Right renal cortex interstitium (tissue), 3 donors: ENCODE results near the gene ETV6. TPM values are rescaled to one million over a fixed set of nuclear protein-coding genes. Genes with fewer than 3 reads are reported as not detected.

Experiments used
- DNase-seq, 3 donors: peaks; one replicate each; pipeline ENCODE4 v3.0.0-alpha.2; 2013; ENCODE audit warnings: low read depth in 3 of 3, low spot score in 2 of 3
- polyA plus RNA-seq, 3 donors: library from polyadenylated mRNA; unstranded; fragments of 120-200 nt; gene quantifications; one replicate each; pipeline ENCODE4 v1.2.1, GENCODE V29; 2013; ENCODE audit not compliant: insufficient read length in 3 of 3

Gene ETV6
- polyA plus RNA-seq, 3 donors, result 12.8 to 13.3 (median 13.0) TPM

DNA sequence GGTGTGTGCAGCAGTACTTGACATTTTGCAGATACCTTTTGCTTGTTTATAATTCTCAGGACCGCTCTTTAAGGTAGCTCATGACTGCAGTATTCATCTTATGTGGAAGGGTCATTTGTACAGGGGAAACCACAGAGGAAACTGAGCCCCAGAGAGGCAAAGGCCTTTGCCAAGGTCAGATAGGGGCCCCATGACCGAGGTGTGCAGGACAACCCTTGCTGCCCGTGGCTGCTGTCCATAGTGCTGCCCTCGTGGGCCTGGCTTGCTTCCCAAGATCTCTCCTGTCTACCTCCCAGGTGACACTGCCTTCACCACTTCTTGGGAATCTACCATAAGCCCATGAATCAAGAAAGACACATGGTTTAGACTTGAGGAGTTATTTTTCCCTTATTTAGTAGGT lies 222.6 kb downstream of the ETV6 start:
- DNase-seq, result no peak

DNA sequence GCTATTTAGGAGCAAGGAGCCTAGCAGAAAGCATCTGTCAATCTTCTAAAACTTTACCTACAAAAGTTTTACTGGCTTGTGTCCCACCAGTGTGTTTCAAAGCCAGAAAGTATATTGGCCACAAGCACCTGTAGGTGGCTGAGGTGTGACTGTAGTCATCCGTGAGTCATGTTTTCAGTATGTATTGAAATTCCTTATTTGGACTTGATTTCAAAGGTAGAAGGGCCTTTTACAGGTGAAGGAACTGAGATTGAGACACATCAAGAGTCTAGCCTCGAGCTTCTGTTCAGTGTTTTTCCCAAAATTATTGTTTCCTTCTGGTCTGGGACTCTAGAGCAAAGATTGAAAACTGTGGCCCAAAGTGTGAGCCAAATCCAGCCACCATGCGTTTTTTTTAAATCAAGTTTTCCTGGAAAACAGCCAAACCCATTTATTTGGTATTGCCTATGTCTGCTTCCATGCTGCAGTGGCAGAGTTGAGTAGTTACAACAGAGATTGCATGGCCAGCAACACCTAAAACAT lies 226.0 kb downstream of the ETV6 start:
- no peak for DNase-seq

DNA sequence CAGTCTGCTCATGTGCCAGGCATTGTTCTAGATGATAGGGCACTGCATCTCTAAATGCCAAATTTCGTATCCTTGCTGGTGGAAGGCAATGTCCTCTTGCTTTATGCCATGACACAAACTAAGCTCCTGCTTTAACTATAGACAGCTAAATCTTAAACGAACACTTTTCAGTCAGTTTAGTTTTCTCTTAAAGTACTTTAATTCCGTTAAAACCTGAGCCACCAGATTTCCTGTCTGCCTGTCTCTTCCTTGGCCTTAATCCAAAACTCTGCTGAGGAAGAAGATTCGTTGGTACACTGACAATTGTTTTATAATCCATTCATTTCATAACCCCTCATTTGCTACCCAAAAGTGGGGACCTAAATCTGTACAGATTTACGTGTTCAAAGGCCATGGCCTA lies 226.8 kb downstream of the ETV6 start:
- DNase-seq, result no peak

DNA sequence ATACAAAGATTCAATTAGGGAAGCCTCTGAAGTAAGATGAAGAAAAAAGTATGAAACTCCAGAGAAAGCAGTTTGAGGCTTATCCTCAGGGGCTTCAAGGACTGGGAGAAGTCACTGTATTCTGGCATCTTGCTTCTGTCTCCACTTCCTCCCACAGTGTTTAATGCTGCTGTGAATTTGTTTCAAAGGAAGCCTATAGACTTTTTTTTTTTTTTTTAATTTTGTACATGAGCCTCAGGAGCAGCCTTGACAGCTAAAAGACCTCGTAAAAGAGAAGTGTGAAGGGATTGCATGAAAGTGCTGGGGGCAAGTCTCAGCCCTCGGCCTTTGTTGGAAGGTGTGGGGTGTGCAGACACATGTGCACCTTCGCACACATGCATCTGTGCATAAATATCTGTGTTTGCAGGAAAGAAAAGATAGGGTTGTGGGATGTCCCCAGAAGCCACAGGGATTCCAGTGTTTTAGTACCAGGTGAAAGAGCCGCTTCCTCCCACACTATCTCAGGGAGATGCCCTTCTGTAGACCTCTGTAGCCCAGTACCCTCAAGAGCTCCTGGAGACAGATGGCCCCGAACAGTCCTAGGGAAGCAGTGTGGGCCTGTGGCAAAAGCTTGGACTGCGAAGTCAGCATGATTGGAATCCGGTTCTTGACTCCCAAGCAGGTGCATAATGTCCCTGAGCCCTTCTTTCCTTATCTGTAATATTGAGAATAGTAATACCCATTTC lies 227.8 kb downstream of the ETV6 start:
- DNase-seq, result no peak

DNA sequence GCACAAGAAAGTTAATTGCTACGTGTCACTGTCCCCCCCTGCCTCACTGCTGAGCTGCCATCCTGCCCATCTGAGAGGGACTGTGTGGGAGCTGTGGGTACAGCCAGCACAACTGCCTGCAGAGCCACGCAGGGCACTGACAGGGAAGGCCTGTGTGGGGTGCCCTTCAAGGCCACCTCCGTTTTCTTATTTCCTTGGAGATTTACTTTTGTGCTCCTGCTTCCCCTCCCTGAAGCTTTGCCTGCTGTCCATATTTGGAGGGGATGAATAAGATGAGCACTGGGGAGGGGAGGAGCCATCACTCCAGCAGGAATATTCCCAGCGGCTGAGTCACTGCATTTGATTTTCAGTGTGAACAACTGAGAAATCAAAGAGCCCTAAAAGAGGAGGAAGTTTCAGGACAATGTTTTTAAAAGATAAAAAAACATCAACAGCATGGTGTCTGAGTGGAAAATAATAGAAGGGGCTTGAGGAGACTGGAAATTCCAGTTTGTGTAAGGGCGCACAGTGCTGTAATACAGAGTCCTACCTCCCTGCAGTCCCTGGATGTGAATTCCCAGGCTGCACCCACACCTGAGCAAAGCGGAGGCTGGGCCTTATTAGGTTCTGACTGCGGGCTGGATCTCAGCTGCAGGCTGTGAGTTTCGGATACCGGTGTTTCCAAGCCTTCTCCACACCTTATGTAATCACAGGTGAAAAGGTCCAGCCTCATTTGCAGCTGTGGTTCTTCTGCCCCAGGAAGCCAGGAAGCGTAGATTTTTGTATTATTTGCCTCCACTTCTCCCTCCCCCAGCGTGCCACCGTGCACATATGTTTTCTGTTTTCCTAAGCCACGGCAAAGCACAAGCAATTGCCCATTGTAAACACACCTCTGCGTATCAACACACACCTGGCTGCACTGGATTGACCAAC lies 228.7 kb downstream of the ETV6 start:
- no peak for DNase-seq

DNA sequence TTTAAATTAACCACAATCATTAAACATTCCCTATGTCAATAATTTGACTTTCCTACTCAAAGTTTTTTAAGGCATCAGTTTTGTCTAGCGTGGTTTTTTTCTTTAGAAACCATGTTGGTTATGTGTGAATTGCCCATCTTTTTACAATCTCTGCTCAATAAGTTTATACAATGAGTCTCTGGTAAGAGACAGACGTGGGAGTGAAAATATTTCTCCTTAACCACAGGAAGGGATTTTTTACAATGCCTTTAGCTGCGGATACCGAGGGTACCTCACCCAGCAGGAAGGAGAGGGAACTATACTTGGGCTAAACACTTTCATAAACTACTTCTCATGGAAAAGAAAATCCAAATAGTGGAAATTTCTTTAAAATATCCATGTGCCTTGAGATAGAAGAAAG lies 229.8 kb downstream of the ETV6 start:
- no peak for DNase-seq

DNA sequence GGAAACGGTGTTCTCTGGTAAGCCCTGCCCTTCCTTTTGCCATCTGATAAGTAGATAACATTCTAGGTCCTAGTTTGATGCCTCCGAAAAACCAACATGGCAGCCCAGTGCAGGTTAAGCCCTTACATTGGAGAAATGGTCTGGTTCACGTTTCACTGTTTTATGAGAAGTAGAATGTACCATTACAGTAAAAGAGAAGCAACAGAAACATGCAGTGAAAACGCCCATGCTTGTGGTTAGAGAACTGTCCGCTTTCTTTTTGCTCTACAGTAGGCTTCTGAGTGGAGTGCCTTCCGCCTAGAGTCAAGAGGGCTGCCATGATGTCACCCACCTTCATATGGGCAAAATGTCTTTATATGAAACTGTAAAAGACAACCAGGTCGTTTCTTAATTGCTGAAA lies 230.9 kb downstream of the ETV6 start:
- no peak for DNase-seq

DNA sequence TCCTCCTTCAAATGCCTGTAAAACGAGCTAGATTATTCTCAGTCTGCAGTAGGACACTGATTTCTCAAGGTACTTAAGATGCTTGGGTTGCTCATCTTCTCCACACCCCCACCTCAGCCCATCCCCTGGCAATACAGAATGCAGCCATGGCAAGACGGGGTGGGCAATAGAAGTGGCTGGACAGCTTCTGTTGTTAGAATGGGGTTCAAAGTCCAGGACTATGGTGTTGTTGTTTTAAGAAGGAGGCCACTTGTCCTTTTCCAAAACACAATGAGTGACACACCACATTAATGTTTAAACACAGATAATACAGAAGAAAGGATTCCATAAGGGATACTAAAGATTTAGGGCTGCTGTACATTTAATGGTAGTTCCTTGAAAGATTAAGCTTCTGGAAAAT lies 232.4 kb downstream of the ETV6 start:
- no peak for DNase-seq

DNA sequence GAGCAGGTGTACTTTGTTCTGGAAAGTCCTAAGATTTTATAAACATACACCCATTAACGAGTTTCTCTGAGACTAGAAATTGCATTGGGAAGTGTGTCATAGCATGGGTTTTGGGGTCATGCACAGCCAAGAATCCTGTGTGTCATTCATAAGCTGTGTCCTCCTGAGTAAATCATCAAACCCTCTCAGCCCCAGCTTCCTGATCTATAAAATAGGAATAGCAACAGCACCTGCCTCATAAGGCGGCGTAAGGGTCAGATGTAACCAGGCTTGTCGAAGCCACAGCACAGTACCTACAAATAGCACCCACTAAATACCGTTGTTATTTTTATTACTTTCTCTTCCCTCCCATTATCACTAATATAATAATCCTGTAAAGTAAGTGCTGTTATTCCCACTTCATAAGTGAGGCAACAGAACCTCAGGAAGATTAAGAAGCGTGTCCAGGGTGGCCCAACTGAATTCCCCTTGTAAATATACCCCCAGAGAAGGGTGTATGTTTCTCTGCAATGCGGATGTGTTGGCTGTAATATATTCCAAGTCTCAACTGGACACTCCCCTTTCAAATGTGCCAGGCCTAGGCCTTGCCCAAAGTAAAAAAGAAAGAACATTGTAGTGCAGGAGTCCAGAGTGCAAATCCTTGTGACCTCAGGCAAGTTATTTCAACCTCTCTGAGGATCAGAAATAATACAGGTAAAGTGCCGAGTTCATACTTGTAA lies 233.0 kb downstream of the ETV6 start:
- DNase-seq, result no peak

DNA sequence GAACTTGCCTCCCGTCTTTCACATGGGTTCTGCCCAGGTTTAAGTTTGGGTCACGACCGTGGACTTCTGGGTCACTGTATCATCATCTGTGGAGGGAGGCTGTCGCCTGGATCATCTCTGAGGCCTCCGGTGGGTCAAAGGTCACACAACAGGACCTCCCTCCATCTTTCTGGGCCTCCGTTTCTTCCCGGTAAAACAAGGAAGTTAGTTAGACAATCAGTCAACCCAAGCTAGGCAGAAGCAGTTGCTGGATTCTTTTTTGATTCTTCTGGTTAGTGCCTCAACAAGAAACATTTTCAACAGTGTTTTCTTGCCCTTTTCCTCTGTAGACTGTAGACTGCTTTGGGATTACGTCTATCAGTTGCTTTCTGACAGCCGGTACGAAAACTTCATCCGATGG lies 234.6 kb downstream of the ETV6 start:
- DNase-seq, result no peak

DNA sequence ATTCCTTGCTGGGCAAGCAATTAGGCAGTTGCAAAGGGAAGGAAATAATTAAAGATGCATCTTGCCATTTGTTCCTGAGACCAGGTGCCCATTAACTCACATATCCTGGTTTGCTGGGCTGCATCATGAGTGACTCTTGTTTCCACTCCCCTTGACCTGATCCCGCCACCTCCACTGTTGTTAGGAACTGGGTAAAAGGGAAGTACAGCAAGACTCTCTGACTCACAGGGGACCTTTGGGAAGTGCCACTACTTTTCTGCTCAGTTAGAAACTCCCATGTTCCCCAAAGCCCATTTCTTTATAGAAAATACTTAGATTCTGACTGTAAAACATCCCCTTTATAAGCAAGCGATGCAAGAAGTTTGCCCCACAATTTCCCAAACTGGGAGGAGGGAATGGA lies 235.2 kb downstream of the ETV6 start:
- no peak for DNase-seq

DNA sequence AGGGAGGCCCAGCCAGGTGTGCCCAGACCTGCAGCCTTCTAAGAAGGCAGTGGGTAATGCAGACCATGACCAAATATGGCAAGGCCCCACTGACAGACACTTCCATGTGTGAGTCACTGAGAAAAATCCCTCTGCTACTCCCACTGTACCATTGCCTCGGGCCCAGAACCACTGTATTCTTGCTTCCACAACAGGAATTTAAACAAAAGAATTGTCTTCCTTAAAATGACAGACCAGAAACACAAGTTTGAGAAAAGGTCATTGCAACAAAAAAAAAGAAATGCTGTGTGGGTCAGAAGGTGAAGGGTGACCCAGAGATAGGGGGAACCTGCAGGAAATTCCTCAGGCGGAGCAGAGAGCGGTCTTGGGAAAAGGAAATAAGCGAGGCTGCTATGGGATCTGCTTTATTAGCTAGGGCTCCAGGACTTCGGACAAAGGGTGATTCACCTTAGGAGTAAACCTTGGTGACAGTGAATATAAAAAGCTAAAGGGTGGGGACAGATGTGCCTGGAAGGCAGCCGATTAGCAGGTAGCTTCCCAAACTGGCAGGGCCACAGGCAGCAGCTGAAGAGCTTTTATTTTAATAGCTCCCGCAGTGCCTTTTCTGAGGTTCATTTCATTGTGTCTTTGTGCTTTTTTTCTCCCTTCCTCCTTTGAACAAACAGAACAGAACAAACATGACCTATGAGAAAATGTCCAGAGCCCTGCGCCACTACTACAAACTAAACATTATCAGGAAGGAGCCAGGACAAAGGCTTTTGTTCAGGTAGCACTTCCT lies 236.0 kb downstream of the ETV6 start:
- no peak for DNase-seq

DNA sequence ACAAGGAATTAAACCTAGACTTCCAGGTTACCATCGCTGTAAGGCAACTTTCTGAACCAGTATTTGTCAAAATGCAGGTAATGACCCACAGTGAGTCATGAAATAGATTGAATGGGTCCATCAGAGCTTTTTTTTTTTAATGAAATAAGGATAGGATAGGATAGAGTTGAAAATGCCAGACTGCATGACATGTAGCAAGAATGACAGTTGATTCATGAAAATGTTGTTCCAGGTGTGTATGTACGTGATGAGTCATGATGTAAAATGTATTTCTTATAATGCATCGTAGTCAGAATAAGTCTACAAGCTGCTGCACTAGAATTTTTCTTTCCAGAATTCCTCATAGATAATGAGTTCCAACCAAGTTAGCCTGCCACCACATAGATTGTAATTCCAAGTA lies 236.9 kb downstream of the ETV6 start:
- no peak for DNase-seq

DNA sequence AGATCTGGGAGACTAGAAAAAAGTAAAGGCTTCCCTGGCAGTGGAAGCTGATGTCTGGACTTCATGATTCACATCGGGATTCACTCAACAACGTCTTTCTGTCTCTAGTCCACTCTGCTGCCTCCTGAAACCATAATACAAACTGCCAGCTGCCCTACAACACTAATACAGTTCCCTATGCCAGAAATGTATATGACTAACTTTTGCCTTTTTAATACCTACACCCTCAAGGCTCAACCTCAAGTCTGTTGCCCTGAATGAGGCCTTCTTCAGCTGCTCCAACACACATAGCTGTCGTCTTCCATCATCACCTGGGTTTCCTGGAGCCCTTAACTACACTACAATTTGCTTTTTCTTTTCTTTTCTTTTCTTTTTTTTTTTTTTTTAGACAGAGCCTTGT lies 238.6 kb downstream of the ETV6 start:
- DNase-seq, result no peak

DNA sequence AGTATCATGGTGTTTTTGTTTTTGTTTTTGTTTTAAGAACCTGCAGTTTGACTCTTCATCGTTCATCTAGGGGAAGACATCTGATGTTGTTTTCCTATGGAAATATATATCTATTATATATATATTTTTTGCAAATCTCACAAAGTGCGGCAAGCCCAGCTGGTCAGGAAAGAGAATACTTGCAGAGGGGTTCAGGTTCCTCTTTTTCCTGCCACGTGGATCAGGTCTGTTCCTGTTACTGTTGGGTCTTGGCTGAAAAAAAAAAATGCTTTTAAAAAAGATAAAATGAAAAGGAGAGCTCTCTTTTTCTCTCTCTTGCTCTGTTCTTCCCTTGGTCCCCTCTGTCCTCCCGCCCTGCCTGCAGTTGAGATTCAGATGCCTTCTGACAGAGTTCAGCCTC lies 241.9 kb downstream of the ETV6 start:
- DNase-seq, result no peak

DNA sequence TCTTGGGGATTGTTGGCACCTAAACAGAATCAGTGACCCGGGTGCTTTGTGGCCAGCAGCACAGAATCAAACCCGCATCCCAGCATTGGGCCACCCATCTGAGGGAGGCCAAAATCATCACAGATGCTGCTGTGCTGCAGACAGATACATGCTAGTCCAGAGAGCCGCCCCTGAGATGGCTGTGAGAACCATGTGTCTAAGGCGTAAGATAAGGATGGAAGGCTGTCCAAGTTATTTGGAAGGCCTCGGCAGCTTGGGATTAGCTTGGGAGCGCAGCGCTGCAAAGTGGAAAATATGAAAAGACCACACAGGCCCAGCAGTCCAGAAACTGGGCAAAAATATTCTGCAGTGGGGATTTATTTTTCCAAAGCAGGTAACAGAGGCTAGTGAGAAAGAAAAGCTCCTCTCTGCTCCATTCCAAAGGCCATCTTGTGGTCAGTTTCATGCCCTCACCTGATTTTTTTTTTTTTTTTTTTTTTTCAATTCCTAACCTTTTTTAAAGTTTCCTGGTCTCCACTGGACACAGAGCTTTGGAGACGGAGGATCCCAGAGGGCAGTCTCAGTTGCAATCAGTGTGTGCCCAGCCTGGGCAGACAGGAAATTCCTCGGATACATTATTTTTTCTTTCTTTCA lies 242.4 kb downstream of the ETV6 start:
- no peak for DNase-seq

DNA sequence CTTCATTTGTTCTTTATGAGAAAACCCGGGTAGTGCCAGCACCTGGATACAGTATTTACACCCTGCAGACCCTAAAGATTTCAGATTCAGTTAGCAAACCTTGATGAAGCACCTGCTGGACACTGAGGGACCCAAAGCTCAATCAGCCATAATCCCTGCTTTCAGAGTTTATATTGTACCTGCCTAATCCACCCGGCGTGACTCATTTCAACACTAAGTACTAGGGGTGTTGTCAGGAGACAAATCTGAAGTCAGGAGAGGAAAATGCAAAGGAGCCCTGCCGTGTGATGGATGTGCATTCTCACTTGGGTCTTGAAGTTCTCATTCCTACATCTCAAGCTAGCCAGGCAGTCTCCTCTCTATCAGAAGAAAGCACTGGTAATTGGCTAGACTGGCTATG lies 244.5 kb downstream of the ETV6 start:
- DNase-seq, result no peak

DNA sequence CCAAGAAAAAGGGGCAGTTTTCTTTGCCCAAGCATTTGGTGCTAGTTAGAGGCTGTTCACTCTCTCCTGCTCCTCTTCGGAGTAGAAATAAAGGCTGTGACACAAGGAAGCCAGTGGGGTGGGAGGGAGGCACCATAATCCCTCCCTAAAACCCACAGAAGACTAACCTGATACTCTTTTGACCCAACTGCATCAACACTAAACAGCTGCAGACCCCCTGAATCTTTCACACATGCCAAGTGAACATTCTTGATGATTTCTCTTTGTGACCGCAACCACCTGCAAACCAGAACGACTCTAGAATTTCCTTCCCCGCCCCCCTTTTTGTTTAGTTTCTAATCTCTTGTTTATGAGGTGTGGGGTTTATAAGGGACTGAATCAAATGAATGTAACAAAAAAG lies 245.4 kb downstream of the ETV6 start:
- no peak for DNase-seq

DNA sequence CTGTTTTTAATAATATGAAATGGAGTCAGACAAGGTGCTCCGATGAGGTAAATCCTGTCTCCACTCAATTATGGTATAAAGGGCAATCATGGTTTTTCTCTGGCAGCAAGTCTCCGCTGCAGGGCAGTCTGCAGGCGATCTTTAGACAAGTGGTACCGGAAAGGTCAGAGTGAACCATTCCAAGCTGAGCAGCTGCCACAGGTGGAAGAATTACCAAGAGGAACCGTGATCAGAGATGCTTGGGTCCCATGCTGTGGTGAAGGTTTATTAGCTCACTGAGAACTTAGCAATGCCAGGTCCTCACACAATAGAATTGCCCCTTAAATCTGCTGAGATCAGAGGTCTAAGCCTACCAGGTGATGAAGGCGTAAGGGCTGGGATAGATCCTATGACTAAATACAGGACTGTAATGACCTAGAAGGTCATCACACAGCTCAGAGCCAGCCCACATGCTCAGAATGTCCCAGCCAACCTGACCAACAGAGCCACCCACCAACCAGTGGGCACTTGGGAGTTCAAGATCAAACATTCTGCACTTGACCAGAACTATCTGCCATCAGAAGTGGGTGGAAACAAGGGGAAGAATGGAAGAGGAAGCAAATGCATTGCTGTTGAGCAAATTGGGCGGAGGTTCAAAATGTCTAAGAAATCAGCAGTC lies 246.1 kb downstream of the ETV6 start:
- no peak for DNase-seq
